PC-9 (cell line): ENCODE results near the gene CCNA2.

Experiments
- EZH2 ChIP-seq: fragments of 200-600 bp; sonication (generic); IDR thresholded peaks from 2 replicates; pipeline ENCODE4 v1.8.0; 2017; ENCODE audit warnings: antibody characterized with exemption, low read depth
- TF ChIP-seq, protein P1 (sequence below): fragments of 200-600 bp; sonication (generic); conservative IDR thresholded peaks from 2 replicates; pipeline ENCODE4 v1.6.1; 2017; ENCODE audit warnings: mixed run types, antibody characterized with exemption, mild to moderate bottlenecking, moderate library complexity

DNA sequence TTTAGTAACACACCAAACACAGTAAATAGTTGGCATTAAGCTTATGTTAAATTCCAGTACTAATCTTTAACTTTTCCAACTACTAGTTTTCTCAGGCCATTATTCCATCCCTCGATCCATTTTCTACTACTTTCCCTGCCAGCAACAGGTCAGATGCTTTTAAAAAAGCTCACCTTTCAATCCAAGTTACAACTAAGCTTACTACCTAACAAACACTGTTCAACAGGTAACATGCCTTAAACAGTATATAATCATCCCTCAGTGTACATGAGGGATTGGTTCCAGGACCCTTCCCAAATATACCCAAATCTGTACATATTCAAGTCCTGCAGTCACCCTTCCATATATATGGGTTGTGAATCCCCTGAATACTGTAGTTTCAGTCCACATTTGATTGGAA lies 5.5 kb downstream of the CCNA2 start:
- TF ChIP-seq, protein P1, sequence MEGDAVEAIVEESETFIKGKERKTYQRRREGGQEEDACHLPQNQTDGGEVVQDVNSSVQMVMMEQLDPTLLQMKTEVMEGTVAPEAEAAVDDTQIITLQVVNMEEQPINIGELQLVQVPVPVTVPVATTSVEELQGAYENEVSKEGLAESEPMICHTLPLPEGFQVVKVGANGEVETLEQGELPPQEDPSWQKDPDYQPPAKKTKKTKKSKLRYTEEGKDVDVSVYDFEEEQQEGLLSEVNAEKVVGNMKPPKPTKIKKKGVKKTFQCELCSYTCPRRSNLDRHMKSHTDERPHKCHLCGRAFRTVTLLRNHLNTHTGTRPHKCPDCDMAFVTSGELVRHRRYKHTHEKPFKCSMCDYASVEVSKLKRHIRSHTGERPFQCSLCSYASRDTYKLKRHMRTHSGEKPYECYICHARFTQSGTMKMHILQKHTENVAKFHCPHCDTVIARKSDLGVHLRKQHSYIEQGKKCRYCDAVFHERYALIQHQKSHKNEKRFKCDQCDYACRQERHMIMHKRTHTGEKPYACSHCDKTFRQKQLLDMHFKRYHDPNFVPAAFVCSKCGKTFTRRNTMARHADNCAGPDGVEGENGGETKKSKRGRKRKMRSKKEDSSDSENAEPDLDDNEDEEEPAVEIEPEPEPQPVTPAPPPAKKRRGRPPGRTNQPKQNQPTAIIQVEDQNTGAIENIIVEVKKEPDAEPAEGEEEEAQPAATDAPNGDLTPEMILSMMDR, result no peak
- TF ChIP-seq EZH2, result no peak
